HepG2 (cell line): ENCODE results near the gene CEACAM3. TPM values are rescaled to one million over a fixed set of nuclear protein-coding genes. Genes with fewer than 3 reads are reported as not detected.

Experiments used
- ARHGAP35 ChIP-seq: sonication (generic); formaldehyde crosslinking; IDR thresholded peaks from 2 replicates; pipeline ENCODE4 v1.9.0; 2022; ENCODE audit warnings: mild to moderate bottlenecking, inconsistent platforms, moderate library complexity, missing genetic modification reagents, borderline replicate concordance
- BRD4 ChIP-seq: sonication (generic); formaldehyde crosslinking; IDR thresholded peaks from 2 replicates; pipeline ENCODE4 v1.4.0; 2020; ENCODE audit warnings: missing genetic modification reagents
- FOXO1 ChIP-seq: sonication (generic); formaldehyde crosslinking; IDR thresholded peaks from 2 replicates; pipeline ENCODE4 v1.4.0; 2020; ENCODE audit warnings: missing genetic modification reagents
- SOX13 ChIP-seq, 3 experiments: fragments of 450-650 bp in 1 of 3; sonication (generic) in 1 of 3; formaldehyde crosslinking in 1 of 3; IDR thresholded peaks in 2 of 3; conservative IDR thresholded peaks in 1 of 3; 2 replicates each; pipeline versions ENCODE4 v1.5.0 to v1.6.1; 2016 to 2020; ENCODE audit warnings: antibody characterized with exemption in 1 of 3, mild to moderate bottlenecking in 1 of 3, missing compliant biosample characterization in 1 of 3, missing genetic modification reagents in 1 of 3, moderate library complexity in 1 of 3
- STAT5B ChIP-seq: sonication (generic); formaldehyde crosslinking; IDR thresholded peaks from 2 replicates; pipeline ENCODE4 v1.4.0; 2020; ENCODE audit warnings: missing genetic modification reagents
- TBX3 ChIP-seq: fragments of 450-650 bp; IDR thresholded peaks from 2 replicates; pipeline ENCODE4 v1.6.1; 2017; ENCODE audit warnings: antibody characterized with exemption, mild to moderate bottlenecking, inconsistent platforms, borderline replicate concordance
- TEAD3 ChIP-seq: optimal IDR thresholded peaks from 2 replicates; pipeline ENCODE3; 2016; ENCODE audit warnings: borderline replicate concordance
- ZC3H13 ChIP-seq: sonication (generic); formaldehyde crosslinking; IDR thresholded peaks from 2 replicates; pipeline ENCODE4 v1.8.1; 2023; ENCODE audit warnings: mild to moderate bottlenecking, missing genetic modification reagents, moderate library complexity
- ZMAT3 ChIP-seq: sonication (generic); formaldehyde crosslinking; conservative IDR thresholded peaks from 2 replicates; pipeline ENCODE4 v1.7.0; 2021; ENCODE audit warnings: missing genetic modification reagents
- ZNF274 ChIP-seq: sonication (generic); formaldehyde crosslinking; IDR thresholded peaks from 2 replicates; pipeline ENCODE4 v1.5.1; 2020; ENCODE audit warnings: mild to moderate bottlenecking, missing genetic modification reagents
- ZNF317 ChIP-seq: sonication (generic); formaldehyde crosslinking; IDR thresholded peaks from 2 replicates; pipeline ENCODE4 v1.5.0; 2020; ENCODE audit warnings: mild to moderate bottlenecking, missing genetic modification reagents
- ZNF552 ChIP-seq: sonication (generic); formaldehyde crosslinking; IDR thresholded peaks from 2 replicates; pipeline ENCODE4 v1.9.0; 2022; ENCODE audit warnings: missing genetic modification reagents, mild to moderate bottlenecking, borderline replicate concordance
- ZNF629 ChIP-seq: sonication (generic); formaldehyde crosslinking; conservative IDR thresholded peaks from 2 replicates; pipeline ENCODE4 v1.5.0; 2020; ENCODE audit warnings: missing genetic modification reagents
- ZNF878 ChIP-seq: sonication (generic); formaldehyde crosslinking; IDR thresholded peaks from 2 replicates; pipeline ENCODE4 v1.8.1; 2023; ENCODE audit warnings: mild to moderate bottlenecking, missing genetic modification reagents, moderate library complexity
- polyA plus RNA-seq, 8 experiments: library from polyadenylated mRNA; depleted of rRNA in 3 of 8; stranded (reverse) in 7 of 8; unstranded in 1 of 8; fragments of >200 nt; fragmentation: Illumina TruSeq in 4 of 8; extraction: Trizol in 4 of 8; gene quantifications; 2 replicates each; pipeline versions ENCODE4 v1.2.1 to v1.2.3, GENCODE V29; 2011 to 2016; ENCODE audit warnings: low read depth in 4 of 8, missing spikeins in 1 of 8, mixed read lengths in 1 of 8; ENCODE audit not compliant: insufficient read depth in 1 of 8
- total RNA-seq, 5 experiments: library from RNA; depleted of rRNA; stranded (reverse); fragments of >200 nt; fragmentation: Illumina TruSeq; extraction: Trizol; gene quantifications; 2 replicates each; pipeline ENCODE4 v1.2.3, GENCODE V29; 2016; ENCODE audit warnings: low read depth in 1 of 5
- TF ChIP-seq, protein P1 (sequence below): sonication (generic); formaldehyde crosslinking; IDR thresholded peaks from 2 replicates; pipeline ENCODE4 v1.4.0; 2020; ENCODE audit warnings: mild to moderate bottlenecking, missing genetic modification reagents
- TF ChIP-seq, protein P2 (sequence below): sonication (generic); formaldehyde crosslinking; conservative IDR thresholded peaks from 2 replicates; pipeline ENCODE4 v1.4.0; 2020; ENCODE audit warnings: missing genetic modification reagents
- TF ChIP-seq, protein P3 (sequence below): sonication (generic); formaldehyde crosslinking; IDR thresholded peaks from 2 replicates; pipeline ENCODE4 v1.8.0; 2022; ENCODE audit warnings: missing genetic modification reagents, mild to moderate bottlenecking, borderline replicate concordance
- TF ChIP-seq, protein P4 (sequence below): sonication (generic); formaldehyde crosslinking; IDR thresholded peaks from 2 replicates; pipeline ENCODE4 v1.4.0; 2020; ENCODE audit warnings: missing genetic modification reagents
- TF ChIP-seq, protein P5 (sequence below): IDR thresholded peaks from 2 replicates; pipeline ENCODE4 v1.6.1; 2016; ENCODE audit warnings: missing compliant biosample characterization, missing genetic modification reagents, borderline replicate concordance

CEACAM3 gene
- total and polyA plus RNA-seq, 2 of the 13 experiments (the other 11 are each of a cell fraction or from before 2014, with no cell fraction given): not detected

DNA sequence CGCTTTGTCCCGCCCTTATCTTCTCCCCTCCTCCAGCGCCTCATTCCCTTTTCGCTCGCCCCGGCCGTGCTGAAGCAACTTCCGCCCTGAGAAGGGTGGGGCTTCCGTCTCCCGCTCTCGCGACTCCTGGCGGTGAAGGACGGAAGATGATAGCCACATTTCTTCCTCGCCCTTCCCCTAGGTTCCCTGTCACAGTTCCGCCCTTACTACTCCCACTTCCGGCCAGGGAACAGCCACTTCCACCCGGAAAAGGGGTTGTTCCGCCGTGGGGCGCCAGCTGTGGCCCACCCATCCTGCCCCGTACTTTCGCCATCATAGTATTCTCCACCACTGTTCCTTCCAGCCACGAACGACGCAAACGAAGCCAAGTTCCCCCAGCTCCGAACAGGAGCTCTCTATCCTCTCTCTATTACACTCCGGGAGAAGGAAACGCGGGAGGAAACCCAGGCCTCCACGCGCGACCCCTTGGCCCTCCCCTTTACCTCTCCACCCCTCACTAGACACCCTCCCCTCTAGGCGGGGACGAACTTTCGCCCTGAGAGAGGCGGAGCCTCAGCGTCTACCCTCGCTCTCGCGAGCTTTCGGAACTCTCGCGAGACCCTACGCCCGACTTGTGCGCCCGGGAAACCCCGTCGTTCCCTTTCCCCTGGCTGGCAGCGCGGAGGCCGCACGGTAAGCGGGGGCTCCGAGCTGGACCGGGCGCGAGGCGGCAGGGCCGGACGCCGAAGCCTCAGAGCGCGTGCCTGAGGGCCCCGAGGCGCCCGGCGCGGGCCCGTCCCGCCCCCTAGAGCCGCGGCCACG lies 63.4 kb downstream of the CEACAM3 start, which contains the start of gene RPS19 (continued):
- TF ChIP-seq ZC3H13 (CRISPR knock-in tag) (no peak), STAT5B (CRISPR knock-in tag) (0 out of 2 replicates have a peak, but pooled peaks have one; percentile 35), FOXO1 (CRISPR knock-in tag) (no peak; the same call in 1 of the 2 replicates), ZNF317 (CRISPR knock-in tag) (peak; percentile 85), ZNF629 (CRISPR knock-in tag) (no peak), SOX13 (IDR thresholded peaks at IDR 0.05) (peak; percentile 28; the same call in 1 of the 2 replicates), SOX13 (CRISPR knock-in tag; conservative IDR thresholded peaks at IDR 0.05 in 1 of 2, IDR thresholded peaks at IDR 0.05 in 1 of 2) (0 out of 4 replicates have a peak, but pooled peaks of 1 of the 2 experiments have one; percentile 5), ZNF552 (peak; percentile 90), ARHGAP35 (CRISPR knock-in tag) (0 out of 2 replicates have a peak, but pooled peaks have one; percentile 31), ZNF878 (CRISPR knock-in tag) (0 out of 2 replicates have a peak, but pooled peaks have one; percentile 56), TEAD3 (CRISPR knock-in tag) (peak; percentile 50), ZMAT3 (CRISPR knock-in tag) (peak; percentile 71), ZNF274 (CRISPR knock-in tag) (peak; percentile 75), BRD4 (CRISPR knock-in tag) (peak; percentile 82), TBX3 (no peak; the same call in 1 of the 2 replicates)
- TF ChIP-seq, protein P1, sequence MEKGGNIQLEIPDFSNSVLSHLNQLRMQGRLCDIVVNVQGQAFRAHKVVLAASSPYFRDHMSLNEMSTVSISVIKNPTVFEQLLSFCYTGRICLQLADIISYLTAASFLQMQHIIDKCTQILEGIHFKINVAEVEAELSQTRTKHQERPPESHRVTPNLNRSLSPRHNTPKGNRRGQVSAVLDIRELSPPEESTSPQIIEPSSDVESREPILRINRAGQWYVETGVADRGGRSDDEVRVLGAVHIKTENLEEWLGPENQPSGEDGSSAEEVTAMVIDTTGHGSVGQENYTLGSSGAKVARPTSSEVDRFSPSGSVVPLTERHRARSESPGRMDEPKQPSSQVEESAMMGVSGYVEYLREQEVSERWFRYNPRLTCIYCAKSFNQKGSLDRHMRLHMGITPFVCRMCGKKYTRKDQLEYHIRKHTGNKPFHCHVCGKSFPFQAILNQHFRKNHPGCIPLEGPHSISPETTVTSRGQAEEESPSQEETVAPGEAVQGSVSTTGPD (CRISPR knock-in tag): no peak
- TF ChIP-seq, protein P2, sequence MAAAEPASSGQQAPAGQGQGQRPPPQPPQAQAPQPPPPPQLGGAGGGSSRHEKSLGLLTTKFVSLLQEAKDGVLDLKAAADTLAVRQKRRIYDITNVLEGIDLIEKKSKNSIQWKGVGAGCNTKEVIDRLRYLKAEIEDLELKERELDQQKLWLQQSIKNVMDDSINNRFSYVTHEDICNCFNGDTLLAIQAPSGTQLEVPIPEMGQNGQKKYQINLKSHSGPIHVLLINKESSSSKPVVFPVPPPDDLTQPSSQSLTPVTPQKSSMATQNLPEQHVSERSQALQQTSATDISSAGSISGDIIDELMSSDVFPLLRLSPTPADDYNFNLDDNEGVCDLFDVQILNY (CRISPR knock-in tag): 0 out of 2 replicates have a peak, but pooled peaks have one; percentile 47
- TF ChIP-seq, protein P3, sequence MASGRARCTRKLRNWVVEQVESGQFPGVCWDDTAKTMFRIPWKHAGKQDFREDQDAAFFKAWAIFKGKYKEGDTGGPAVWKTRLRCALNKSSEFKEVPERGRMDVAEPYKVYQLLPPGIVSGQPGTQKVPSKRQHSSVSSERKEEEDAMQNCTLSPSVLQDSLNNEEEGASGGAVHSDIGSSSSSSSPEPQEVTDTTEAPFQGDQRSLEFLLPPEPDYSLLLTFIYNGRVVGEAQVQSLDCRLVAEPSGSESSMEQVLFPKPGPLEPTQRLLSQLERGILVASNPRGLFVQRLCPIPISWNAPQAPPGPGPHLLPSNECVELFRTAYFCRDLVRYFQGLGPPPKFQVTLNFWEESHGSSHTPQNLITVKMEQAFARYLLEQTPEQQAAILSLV: peak; percentile 90
- TF ChIP-seq, protein P4, sequence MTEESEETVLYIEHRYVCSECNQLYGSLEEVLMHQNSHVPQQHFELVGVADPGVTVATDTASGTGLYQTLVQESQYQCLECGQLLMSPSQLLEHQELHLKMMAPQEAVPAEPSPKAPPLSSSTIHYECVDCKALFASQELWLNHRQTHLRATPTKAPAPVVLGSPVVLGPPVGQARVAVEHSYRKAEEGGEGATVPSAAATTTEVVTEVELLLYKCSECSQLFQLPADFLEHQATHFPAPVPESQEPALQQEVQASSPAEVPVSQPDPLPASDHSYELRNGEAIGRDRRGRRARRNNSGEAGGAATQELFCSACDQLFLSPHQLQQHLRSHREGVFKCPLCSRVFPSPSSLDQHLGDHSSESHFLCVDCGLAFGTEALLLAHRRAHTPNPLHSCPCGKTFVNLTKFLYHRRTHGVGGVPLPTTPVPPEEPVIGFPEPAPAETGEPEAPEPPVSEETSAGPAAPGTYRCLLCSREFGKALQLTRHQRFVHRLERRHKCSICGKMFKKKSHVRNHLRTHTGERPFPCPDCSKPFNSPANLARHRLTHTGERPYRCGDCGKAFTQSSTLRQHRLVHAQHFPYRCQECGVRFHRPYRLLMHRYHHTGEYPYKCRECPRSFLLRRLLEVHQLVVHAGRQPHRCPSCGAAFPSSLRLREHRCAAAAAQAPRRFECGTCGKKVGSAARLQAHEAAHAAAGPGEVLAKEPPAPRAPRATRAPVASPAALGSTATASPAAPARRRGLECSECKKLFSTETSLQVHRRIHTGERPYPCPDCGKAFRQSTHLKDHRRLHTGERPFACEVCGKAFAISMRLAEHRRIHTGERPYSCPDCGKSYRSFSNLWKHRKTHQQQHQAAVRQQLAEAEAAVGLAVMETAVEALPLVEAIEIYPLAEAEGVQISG (CRISPR knock-in tag): peak; percentile 98
- TF ChIP-seq, protein P5, sequence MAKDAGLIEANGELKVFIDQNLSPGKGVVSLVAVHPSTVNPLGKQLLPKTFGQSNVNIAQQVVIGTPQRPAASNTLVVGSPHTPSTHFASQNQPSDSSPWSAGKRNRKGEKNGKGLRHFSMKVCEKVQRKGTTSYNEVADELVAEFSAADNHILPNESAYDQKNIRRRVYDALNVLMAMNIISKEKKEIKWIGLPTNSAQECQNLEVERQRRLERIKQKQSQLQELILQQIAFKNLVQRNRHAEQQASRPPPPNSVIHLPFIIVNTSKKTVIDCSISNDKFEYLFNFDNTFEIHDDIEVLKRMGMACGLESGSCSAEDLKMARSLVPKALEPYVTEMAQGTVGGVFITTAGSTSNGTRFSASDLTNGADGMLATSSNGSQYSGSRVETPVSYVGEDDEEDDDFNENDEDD (CRISPR knock-in tag): peak; percentile 85
